Loucy (cell line): ENCODE results near the gene CAMK1D.

Source experiments
- EZH2phosphoT487 ChIP-seq: fragments of 200-600 bp; IDR thresholded peaks from 2 replicates; pipeline ENCODE4 v1.6.1; 2018; ENCODE audit warnings: antibody characterized with exemption, mild to moderate bottlenecking, moderate library complexity, borderline replicate concordance
- TF ChIP-seq, protein P1 (sequence below): fragments of 200-600 bp; sonication (generic); conservative IDR thresholded peaks from 2 replicates; pipeline ENCODE4 v1.5.1; 2014; ENCODE audit warnings: mild to moderate bottlenecking, antibody characterized with exemption, low read length

DNA sequence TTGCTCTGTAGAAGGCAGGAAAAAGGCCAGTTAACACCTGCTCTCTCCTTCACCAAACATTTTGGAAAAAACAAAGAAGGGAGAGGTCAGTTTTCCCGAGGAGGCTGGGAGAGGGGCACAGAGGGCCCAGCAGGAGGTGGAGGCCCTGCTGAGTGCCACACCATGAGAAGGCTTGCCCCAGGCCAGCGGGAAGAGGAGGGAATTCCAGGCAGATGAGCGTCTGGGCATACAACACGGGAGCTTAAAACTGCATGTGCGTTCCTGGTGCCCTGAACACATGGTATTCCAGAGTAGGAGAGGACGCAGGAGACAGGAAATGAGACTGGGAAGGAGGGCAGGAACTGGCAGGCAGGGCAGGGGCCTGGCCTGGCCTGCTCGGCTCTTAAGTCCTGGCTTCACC, 469.7 kb downstream of the CAMK1D start:
- TF ChIP-seq, protein P1, sequence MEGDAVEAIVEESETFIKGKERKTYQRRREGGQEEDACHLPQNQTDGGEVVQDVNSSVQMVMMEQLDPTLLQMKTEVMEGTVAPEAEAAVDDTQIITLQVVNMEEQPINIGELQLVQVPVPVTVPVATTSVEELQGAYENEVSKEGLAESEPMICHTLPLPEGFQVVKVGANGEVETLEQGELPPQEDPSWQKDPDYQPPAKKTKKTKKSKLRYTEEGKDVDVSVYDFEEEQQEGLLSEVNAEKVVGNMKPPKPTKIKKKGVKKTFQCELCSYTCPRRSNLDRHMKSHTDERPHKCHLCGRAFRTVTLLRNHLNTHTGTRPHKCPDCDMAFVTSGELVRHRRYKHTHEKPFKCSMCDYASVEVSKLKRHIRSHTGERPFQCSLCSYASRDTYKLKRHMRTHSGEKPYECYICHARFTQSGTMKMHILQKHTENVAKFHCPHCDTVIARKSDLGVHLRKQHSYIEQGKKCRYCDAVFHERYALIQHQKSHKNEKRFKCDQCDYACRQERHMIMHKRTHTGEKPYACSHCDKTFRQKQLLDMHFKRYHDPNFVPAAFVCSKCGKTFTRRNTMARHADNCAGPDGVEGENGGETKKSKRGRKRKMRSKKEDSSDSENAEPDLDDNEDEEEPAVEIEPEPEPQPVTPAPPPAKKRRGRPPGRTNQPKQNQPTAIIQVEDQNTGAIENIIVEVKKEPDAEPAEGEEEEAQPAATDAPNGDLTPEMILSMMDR, result no peak
- TF ChIP-seq EZH2phosphoT487, result no peak
